Measurements from ENCODE around the gene GRIFIN.

Gene GRIFIN, protein sequence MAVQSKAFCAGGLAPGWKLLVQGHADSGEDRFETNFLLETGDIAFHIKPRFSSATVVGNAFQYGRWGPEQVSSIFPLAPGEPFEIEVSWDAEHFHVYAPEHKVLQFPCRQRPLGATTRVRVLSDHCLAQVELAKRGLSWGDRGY

GRCh38 chr7:2476298-2476697 lies at the start of gene GRIFIN:
GRIFIN (minus strand) TSS chr7:2476398; CDS start chr7:2476383, 15 bp downstream.
- DNase-seq: no peak

DNA sequence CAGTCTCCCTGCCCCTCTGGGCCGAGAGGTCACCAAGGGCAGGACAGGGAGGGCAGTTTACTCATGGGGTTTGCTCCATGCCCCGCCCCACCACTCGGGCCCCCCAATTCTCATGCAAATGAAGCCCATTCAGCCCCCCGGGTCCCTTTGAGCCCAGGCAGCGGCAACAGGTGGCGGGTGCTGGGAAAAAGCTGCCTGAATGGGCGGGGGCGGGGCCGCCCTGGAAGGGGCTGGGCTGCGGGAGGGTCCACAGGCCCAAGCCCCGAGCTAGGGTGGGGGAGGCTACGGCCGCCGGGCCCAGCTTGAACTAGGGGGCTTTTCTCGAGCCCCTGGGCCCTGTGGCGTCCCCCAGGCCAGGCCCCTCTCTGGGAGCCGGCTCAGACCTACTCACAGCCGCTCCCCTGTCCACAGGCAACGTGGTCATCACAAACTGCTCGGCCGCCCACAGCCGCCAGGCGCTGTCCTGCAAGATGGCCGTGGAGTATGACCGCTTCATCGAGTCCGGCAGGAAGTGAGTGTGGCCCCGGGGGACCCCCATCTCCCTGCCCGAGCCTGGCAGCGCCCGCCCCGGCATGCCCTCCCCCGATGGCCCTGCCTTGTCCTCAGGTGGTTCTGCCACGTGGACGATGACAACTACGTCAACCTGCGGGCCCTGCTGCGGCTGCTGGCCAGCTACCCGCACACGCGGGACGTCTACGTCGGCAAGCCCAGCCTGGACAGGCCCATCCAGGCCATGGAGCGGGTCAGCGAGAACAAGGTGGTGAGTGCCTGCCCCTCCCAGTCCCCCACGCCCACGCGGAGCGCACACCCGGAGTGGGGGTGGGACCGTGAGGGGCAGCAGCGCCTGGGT lies 48.8 kb upstream of the GRIFIN start:
- no peak for DNase-seq

- DNase-seq: no peak
These were observed 48.0 kb upstream of the GRIFIN start for GRCh38 chr7:2523941-2524807.

GRCh38 chr7:2523461-2523936 lies 47.3 kb upstream of the GRIFIN start:
- DNase-seq: no peak

DNA sequence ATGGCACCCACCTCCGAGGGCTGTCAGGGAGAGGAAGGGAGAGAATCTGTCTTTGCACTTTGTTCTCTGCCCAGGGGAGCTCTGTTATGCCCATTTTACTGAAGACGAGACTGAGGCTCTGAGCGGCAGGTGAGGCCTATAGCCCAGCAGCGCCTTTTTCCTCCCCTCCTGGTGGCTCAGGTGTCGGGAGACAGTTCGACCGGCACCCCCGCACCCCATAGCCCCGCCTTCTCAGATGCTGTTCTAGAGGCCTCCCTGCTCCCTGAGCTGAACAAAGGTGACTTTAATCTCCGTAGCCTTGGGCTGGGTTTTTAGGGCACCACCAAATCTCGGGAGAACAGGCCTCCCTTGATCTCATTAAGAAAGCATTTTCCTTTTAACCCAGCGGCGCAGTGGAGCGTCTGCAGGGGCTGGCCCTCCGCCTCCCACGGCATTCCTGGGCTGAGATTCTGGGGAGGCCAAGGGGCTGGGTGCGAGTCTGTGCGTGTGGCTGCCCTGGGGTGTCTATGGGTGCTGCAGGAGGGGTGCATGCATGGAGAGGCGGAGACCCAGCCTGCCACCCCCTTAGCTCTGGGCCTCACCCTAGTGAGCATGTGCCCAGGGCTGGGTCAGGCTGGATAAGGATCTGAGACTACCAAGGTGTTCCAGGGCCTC lies 46.7 kb upstream of the GRIFIN start:
- no peak for DNase-seq

GRCh38 chr7:2521952-2522591 lies 45.9 kb upstream of the GRIFIN start:
- no peak for DNase-seq

DNA sequence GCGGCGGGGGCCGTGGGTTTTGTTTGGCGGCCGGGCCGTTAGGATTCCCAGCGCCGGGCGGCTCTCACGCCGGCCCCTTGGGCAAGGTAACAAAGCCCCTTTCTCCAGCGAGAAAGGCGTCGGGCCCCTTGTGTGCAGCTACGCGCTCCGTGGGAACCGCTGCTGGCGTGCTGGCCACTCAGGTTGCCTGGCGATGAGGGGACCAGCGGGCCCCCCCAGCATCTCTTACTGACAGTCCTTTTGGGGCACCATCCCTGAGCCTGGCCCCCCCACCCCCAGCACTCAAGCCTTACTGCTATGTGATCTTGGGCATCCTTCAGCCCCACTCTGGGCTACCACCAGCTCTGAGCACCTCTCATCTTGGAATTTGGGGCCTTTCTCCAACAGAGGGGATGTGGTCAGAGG lies 45.1 kb upstream of the GRIFIN start:
- DNase-seq: no peak

GRCh38 chr7:2520761-2521290 lies 44.6 kb upstream of the GRIFIN start:
- DNase-seq: no peak

DNA sequence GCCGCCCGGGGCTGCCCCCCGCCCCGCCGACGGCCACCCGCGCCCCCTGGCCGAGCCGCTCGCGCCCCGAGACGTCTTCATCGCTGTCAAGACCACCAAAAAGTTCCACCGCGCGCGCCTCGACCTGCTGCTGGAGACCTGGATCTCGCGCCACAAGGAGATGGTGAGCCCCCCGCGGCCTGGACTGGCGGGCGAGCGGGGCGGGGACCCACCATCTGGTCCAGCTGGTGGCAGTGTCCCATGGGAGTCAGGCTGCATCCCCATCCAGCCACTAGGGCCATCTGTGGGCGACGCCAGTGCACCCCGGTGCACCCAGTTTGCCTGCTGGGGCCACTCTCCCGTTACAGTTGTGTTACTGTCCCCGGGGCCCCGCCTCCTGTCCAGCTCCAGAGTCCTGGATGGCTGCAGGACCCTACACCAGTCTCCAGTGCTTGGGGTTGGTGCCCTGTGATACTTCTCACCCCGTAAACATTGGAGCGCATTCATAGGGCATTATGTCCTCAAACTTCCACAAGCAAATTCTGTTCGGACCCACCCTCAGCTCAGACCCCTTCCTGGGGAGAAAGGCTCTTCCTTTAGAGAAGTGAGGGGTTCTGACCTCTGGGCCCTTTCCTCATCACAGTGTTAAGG lies 44.0 kb upstream of the GRIFIN start:
- no peak for DNase-seq

DNA sequence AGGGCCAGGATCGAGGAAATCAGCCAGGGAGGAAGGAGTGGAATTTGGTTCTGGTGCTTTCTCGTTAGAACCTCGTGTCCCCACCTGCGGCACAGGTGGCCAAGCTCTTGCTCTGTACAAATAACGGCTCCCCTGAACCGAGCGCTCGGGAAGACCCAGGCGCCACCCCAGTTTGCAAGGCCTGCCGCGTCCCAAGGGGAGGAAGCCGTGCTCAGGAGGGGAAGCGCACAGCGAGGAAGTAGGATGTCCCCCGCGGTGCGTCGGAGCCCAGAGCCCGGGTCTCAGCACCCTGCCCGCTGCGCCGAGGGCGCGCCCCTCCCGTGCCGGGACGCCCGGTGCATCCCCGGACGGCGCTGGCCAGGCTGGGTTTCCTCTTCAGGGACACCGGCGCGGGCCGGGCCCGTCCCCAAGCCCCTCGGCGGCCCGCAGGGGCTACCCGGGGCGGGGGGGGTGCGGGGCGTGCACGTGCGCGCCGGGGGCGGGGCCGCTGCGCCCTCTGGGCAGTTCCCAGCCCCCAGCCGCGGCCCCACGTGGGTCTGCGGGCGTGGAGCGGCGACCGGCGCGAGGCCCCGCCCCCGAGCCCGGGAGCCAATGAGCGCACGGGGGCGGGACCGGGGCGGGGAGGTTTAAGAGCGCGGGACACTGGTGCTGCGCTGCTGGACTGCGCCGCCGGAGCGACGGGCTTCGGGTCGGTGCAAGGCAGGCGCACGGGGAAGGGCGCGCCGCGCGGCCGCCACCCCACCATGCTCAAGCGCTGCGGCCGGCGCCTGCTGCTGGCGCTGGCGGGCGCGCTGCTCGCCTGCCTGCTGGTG lies 43.1 kb upstream of the GRIFIN start, which contains the start of gene LFNG:
Gene LFNG (plus strand): TSS at position 656 of the 812 bp plus-strand sequence. CDS start 88 bp downstream, at position 744.
- no peak for DNase-seq

DNA sequence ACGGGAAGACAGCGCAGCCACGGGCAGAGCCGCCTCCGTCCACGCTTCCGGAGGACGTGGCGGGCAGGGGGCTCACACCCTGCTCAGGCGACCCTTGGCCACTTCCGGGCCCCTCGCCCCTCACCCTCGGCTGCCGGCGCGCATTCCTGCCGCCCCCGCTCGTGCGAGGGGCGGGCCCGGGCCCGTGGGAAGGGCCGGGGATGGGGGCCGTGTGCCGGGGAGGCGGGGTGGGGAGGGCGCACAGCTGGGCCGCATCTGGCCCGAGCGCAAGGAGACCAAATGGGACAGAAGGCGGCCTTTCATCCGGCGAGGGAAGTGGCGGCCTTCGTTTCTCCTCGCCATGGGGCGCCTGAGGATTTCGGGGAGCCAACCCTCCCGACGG lies 42.5 kb upstream of the GRIFIN start:
- DNase-seq: no peak

- no peak for DNase-seq
These were observed 41.7 kb upstream of the GRIFIN start for GRCh38 chr7:2517678-2518507.

DNA sequence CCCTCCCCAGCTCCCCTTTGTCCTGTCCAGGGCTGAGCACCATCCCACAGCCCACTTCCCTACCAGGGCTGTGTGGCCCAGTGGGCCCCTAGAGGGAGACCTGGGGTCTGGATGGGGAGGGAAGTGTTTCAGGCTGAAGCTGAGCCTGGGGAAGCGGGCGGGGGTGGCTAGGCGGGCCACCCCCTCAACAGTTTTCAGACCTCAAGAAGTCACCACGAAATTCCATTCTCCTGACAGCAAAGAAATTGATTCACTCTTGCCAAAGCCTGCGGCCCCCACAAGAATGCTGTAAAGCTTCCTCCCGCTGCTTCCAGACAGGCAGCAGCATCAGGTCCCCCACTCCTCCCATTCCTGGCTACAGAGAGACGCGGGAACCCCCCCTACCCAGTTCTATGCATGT lies 40.8 kb upstream of the GRIFIN start:
- no peak for DNase-seq

- no peak for DNase-seq
These were observed 40.0 kb upstream of the GRIFIN start for GRCh38 chr7:2516194-2516555.

DNA sequence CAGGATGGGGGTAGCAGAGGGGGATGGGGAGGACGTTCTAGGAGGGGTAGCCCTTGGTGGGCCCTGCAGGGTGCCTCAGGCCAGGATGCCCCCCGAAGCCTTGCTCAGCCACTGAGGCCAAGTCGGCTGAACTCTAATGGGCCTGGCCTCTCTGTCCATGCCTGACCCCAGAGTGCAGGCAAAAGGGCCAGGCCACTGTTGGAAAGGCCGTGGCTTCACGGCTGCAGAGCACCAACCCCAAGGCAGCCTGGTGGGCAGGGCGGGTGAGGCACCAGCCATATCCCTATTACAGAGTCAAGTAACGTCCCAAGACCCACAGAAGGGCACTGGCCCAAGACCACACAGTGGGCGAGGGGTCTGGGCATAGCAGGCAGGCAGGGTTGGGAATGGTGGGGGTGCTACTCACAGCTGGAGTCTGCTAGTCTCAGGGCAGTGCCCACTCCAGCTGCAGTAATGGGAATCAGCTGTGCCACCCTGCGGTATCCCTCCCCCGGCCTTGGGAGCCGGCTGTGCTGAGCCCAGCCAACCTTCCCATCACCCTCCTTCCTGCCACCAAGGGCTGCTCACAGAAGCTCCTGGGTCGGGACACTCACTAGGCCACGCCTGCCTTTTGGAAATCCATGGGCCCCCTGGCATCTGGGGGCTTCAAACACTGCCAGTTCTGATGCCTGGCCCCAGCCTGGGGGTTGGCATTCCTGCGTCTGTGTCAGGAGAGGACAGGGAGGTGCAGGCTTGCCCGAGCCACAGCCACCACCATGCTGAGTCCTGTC lies 39.4 kb upstream of the GRIFIN start:
- no peak for DNase-seq

DNA sequence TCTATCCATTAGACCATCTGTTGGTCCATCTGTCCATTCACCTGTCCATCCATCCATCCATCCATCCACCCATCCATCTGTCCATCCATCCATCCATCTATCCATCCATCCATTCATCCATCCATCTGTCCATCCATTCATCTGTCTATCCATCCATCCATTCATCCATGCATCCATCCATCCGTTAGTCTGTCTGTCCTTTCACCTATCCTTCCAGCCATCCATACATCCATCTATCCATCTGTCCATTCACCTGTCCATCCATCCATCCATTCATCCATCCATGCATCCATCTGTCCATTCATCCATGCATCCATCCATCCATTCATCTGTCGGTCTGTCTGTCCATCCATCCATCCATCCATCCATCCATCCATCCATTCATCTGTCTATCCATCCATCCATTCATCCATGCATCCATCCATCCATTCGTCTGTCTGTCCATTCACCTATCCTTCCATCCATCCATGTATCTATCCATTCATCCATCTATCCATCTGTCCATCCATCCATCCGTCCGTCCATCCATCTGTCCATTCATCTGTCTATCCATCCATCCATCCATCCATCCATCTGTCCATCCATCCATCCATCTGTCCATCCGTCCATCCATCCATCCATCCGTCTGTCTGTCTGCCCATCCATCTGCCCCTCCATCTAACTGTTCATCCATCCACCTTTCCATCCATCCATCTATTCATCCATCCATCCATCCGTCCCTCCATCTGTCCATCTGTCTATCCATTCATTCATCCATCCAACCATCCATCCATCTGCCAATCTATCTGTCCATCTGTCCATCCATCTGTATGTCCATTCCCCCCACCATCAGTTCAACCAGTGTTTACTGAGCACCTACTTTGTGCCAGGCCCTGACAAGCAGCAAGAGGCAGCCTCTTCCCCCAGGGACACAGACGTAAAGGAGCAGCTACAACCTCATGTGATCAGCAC lies 38.5 kb upstream of the GRIFIN start:
- no peak for DNase-seq

GRCh38 chr7:2513702-2514101 lies 37.5 kb upstream of the GRIFIN start:
- DNase-seq: no peak

GRCh38 chr7:2512713-2513112 lies 36.5 kb upstream of the GRIFIN start:
- DNase-seq: no peak

All from SIG-M5 (cell line).